Astrocyte (in vitro differentiated cells and primary cell): ENCODE measurements around the gene SRSF7.

ENCODE experiments used
- CTCF ChIP-seq: IDR thresholded peaks from 2 replicates; pipeline ENCODE4 v1.5.1; 2011; ENCODE audit warnings: low read depth, mild to moderate bottlenecking, inconsistent platforms, low read length, moderate library complexity; ENCODE audit not compliant: insufficient read depth
- EZH2 ChIP-seq: IDR thresholded peaks from 2 replicates; pipeline ENCODE4 v1.6.1; 2012; ENCODE audit warnings: mild to moderate bottlenecking, low read length, inconsistent platforms; ENCODE audit not compliant: insufficient read depth

- TF ChIP-seq EZH2 (no peak), CTCF (no peak)
Measured at GRCh38 chr2:38754506-38754905, 3.3 kb upstream of the SRSF7 start.
